ENCODE results near the gene POLR2B.
A peak's percentile ranks its signal among the peaks of the same experiment; 100 is the strongest.
"Not testable (repeated sequence)": the region's sequence is repeated elsewhere in the genome, so short reads cannot be mapped to it uniquely, and the experiment has no call there.

Gene POLR2B

GRCh38 chr4:56990109-56990905 is 11.6 kb downstream of the POLR2B start:
- no peak for DNase-seq

- DNase-seq, result no peak
These were observed 16.8 kb downstream of the POLR2B start for GRCh38 chr4:56995525-56995924.

GRCh38 chr4:56999751-57000150 is 21.1 kb downstream of the POLR2B start:
- no peak for DNase-seq

- no peak for DNase-seq
These were observed 34.9 kb downstream of the POLR2B start for GRCh38 chr4:57013543-57014120.

- DNase-seq, result no peak
These were observed 40.3 kb downstream of the POLR2B start for GRCh38 chr4:57018980-57019379.

GRCh38 chr4:57020467-57021101 is 41.9 kb downstream of the POLR2B start:
- no peak for DNase-seq

GRCh38 chr4:57023104-57023503 is 44.4 kb downstream of the POLR2B start:
- no peak for DNase-seq

GRCh38 chr4:57034520-57034919 is 55.8 kb downstream of the POLR2B start:
- DNase-seq, result no peak

GRCh38 chr4:57037982-57038604 is 59.4 kb downstream of the POLR2B start:
- peak; percentile 69 for DNase-seq

- DNase-seq, result no peak
These were observed 60.6 kb downstream of the POLR2B start for GRCh38 chr4:57039345-57039744.

GRCh38 chr4:57040510-57040909 is 61.8 kb downstream of the POLR2B start:
- DNase-seq, result peak; percentile 17

- no peak for DNase-seq
These were observed 62.3 kb downstream of the POLR2B start for GRCh38 chr4:57041020-57041419.

- no peak for DNase-seq
These were observed 64.0 kb downstream of the POLR2B start for GRCh38 chr4:57042711-57043169.

GRCh38 chr4:57043347-57044251 is 64.9 kb downstream of the POLR2B start:
- DNase-seq, result no peak

- no peak for DNase-seq
These were observed 65.6 kb downstream of the POLR2B start for GRCh38 chr4:57044279-57044678.

- DNase-seq, result no peak
These were observed 66.3 kb downstream of the POLR2B start for GRCh38 chr4:57044996-57045395.

- DNase-seq, result not testable (repeated sequence)
These were observed 68.3 kb downstream of the POLR2B start for GRCh38 chr4:57047046-57047445.

- no peak for DNase-seq
These were observed 70.1 kb downstream of the POLR2B start for GRCh38 chr4:57048590-57049304.

- no peak for DNase-seq
These were observed 72.4 kb downstream of the POLR2B start for GRCh38 chr4:57051095-57051494.

GRCh38 chr4:57051524-57051923 is 72.8 kb downstream of the POLR2B start:
- DNase-seq, result no peak

- no peak for DNase-seq
These were observed 74.8 kb downstream of the POLR2B start for GRCh38 chr4:57053508-57053907.

GRCh38 chr4:57055886-57056285 is 77.2 kb downstream of the POLR2B start:
- no peak for DNase-seq

All from NCI-H146 (cell line).